SK-N-SH (cell line): ENCODE data around the gene SMC2. TPM values are rescaled to one million over a fixed set of nuclear protein-coding genes. Genes with fewer than 3 reads are reported as not detected.

Experiments
- CTCF ChIA-PET: fragments of 300-600, 350-600 bp; formaldehyde crosslinking; extraction: SDS; loops from one replicate; lab custom pipeline; 2021; lab: Yijun Ruan, JAX
- POLR2A ChIA-PET: fragments of 350-600 bp; sonication (Branson Sonifier 250); formaldehyde crosslinking; extraction: SDS; loops from one replicate; lab custom pipeline; 2020; ENCODE audit warnings: antibody characterized with exemption, inconsistent platforms; lab: Yijun Ruan, JAX
- DNase-seq: peaks from one replicate; pipeline ENCODE4 v3.0.0; 2012
- H2AFZ ChIP-seq: fragments of 200-600 bp; sonication (generic); 2 replicates; pipeline ENCODE4 v1.8.1; 2016; ENCODE audit warnings: antibody characterized with exemption, mild to moderate bottlenecking, low read depth
- H3F3A ChIP-seq: fragments of 200-600 bp; sonication (generic); replicated peaks from 2 replicates; pipeline ENCODE3; 2016; ENCODE audit warnings: antibody characterized with exemption, mild to moderate bottlenecking; ENCODE audit not compliant: insufficient read depth
- H3K27ac ChIP-seq, 2 experiments: fragments of 200-500 bp in 1 of 2; fragments of 200-600 bp in 1 of 2; sonication (Bioruptor generic) in 1 of 2; sonication (generic), shearing (Covaris generic) in 1 of 2; 2 replicates each; pipeline versions ENCODE4 v1.5.1 to v1.6.1; 2014 to 2016; ENCODE audit warnings: low read depth in 2 of 2, inconsistent platforms in 1 of 2, low read length in 1 of 2, mild to moderate bottlenecking in 1 of 2, mixed read lengths in 1 of 2
- H3K27me3 ChIP-seq: fragments of 200-600 bp; sonication (generic), shearing (Covaris generic); 2 replicates; pipeline ENCODE4 v1.6.1; 2016; ENCODE audit warnings: mixed run types; ENCODE audit not compliant: insufficient read depth
- H3K36me3 ChIP-seq, 2 experiments: fragments of 200-500 bp in 1 of 2; fragments of 200-600 bp in 1 of 2; sonication (Bioruptor generic) in 1 of 2; sonication (generic) in 1 of 2; replicated peaks in 1 of 2; 2 replicates each; pipeline versions ENCODE3 to v1.5.1; 2014 to 2016; ENCODE audit warnings: low read length in 1 of 2, mild to moderate bottlenecking in 1 of 2; ENCODE audit not compliant: insufficient read depth in 2 of 2, control insufficient read depth in 1 of 2
- H3K4me1 ChIP-seq, 2 experiments: fragments of 200-500 bp in 1 of 2; fragments of 200-600 bp in 1 of 2; sonication (Bioruptor generic) in 1 of 2; sonication (generic), shearing (Covaris generic) in 1 of 2; 2 replicates each; pipeline versions ENCODE4 v1.5.1 to v1.6.1; 2014 to 2016; ENCODE audit warnings: low read depth in 1 of 2, low read length in 1 of 2, mixed run types in 1 of 2; ENCODE audit not compliant: insufficient read depth in 2 of 2, control insufficient read depth in 1 of 2
- H3K4me2 ChIP-seq: fragments of 200-600 bp; sonication (generic), shearing (Covaris generic); 2 replicates; pipeline ENCODE4 v1.6.1; 2017; ENCODE audit warnings: mixed run types
- H3K4me3 ChIP-seq, 2 experiments: fragments of 200-500 bp in 1 of 2; fragments of 200-600 bp in 1 of 2; sonication (Bioruptor generic) in 1 of 2; sonication (generic), shearing (Covaris generic) in 1 of 2; 2 replicates each; pipeline versions ENCODE4 v1.5.1 to v1.8.1; 2014 to 2016; ENCODE audit warnings: low read depth in 2 of 2, inconsistent platforms in 1 of 2, low read length in 1 of 2, mild to moderate bottlenecking in 1 of 2, mixed read lengths in 1 of 2, moderate library complexity in 1 of 2
- H3K79me2 ChIP-seq: fragments of 200-600 bp; sonication (generic); 2 replicates; pipeline ENCODE4 v1.8.1; 2017; ENCODE audit warnings: mild to moderate bottlenecking; ENCODE audit not compliant: insufficient read depth
- H3K9ac ChIP-seq: fragments of 200-600 bp; sonication (generic); 2 replicates; pipeline ENCODE4 v1.6.1; 2017; ENCODE audit warnings: mixed run types
- H3K9me2 ChIP-seq: fragments of 200-600 bp; sonication (generic); 2 replicates; pipeline ENCODE4 v1.6.1; 2017; ENCODE audit warnings: mixed run types
- H3K9me3 ChIP-seq: fragments of 200-600 bp; sonication (generic); 2 replicates; pipeline ENCODE4 v1.6.1; 2017; ENCODE audit warnings: mixed run types, mild to moderate bottlenecking, moderate library complexity
- H4K20me1 ChIP-seq: fragments of 200-600 bp; sonication (generic); 2 replicates; pipeline ENCODE4 v1.6.1; 2017; ENCODE audit warnings: mild to moderate bottlenecking, mixed run types; ENCODE audit not compliant: insufficient read depth
- CHD2 ChIP-seq: fragments of 150-350 bp; IDR thresholded peaks from 2 replicates; pipeline ENCODE4 v1.6.1; 2018; ENCODE audit warnings: low read length; ENCODE audit not compliant: partially characterized antibody
- EP300 ChIP-seq, 2 experiments: IDR thresholded peaks; 2 replicates each; pipeline versions ENCODE4 v1.4.0 to v1.6.1; 2012; ENCODE audit warnings: borderline replicate concordance in 1 of 2, low read depth in 1 of 2, low read length in 1 of 2
- EZH2phosphoT487 ChIP-seq: fragments of 200-600 bp; sonication (generic); IDR thresholded peaks from 2 replicates; pipeline ENCODE4 v1.6.1; 2017; ENCODE audit warnings: low read depth, mixed run types, mild to moderate bottlenecking, antibody characterized with exemption, moderate library complexity, borderline replicate concordance
- MEF2A ChIP-seq: IDR thresholded peaks from 2 replicates; pipeline ENCODE4 v1.4.0; 2012; ENCODE audit warnings: low read depth, borderline replicate concordance
- MXI1 ChIP-seq: IDR thresholded peaks from 2 replicates; pipeline ENCODE4 v1.6.1; 2012; ENCODE audit warnings: mild to moderate bottlenecking, low read depth, low read length, improper control_type of control experiment
- NFIC ChIP-seq: IDR thresholded peaks from 2 replicates; pipeline ENCODE4 v1.4.0; 2012; ENCODE audit warnings: borderline replicate concordance
- NRF1 ChIP-seq: IDR thresholded peaks from 2 replicates; pipeline ENCODE4 v1.6.1; 2012; ENCODE audit warnings: low read depth, mild to moderate bottlenecking, low read length
- RAD21 ChIP-seq: IDR thresholded peaks from 2 replicates; pipeline ENCODE4 v1.6.1; 2012; ENCODE audit warnings: mild to moderate bottlenecking, low read length
- RFX5 ChIP-seq: IDR thresholded peaks from 2 replicates; pipeline ENCODE4 v1.6.1; 2012; ENCODE audit warnings: mild to moderate bottlenecking, improper control_type of control experiment, low read length
- SMC3 ChIP-seq: IDR thresholded peaks from 2 replicates; pipeline ENCODE4 v1.6.1; 2012; ENCODE audit warnings: low read depth, low read length, improper control_type of control experiment
- TAF1 ChIP-seq: IDR thresholded peaks from 2 replicates; pipeline ENCODE4 v1.6.1; 2012; ENCODE audit warnings: low read depth, mild to moderate bottlenecking, low read length, moderate library complexity, borderline replicate concordance
- TCF12 ChIP-seq: IDR thresholded peaks from 2 replicates; pipeline ENCODE4 v1.4.0; 2012
- ZBTB33 ChIP-seq: IDR thresholded peaks from 2 replicates; pipeline ENCODE4 v1.4.0; 2012; ENCODE audit warnings: low read depth, borderline replicate concordance
- WGBS: methylation state at CpG from one replicate; pipeline ENCODE4 v1.1.6; 2017; ENCODE audit warnings: low lambda C conversion rate; 5-methylcytosine and 5-hydroxymethylcytosine counted together
- polyA plus RNA-seq, 3 experiments: library from polyadenylated mRNA; depleted of rRNA; stranded (reverse); fragments of >200 nt; gene quantifications; 2 replicates each; pipeline ENCODE4 v1.2.3, GENCODE V29; 2012
- TF ChIP-seq, protein P1 (sequence below): IDR thresholded peaks from 2 replicates; pipeline ENCODE4 v1.4.0; 2012; ENCODE audit warnings: low read depth, borderline replicate concordance

The SMC2 gene
- polyA plus RNA-seq, 1 of the 3 experiments (the other 2 are of a cell fraction) = 3.7 TPM

- CTCF ChIA-PET = no interaction called here
- no peak overlapping the region for H2AFZ ChIP-seq
- TF ChIP-seq SMC3 = no peak
- no peak for TF ChIP-seq MEF2A
- TF ChIP-seq, protein P1, sequence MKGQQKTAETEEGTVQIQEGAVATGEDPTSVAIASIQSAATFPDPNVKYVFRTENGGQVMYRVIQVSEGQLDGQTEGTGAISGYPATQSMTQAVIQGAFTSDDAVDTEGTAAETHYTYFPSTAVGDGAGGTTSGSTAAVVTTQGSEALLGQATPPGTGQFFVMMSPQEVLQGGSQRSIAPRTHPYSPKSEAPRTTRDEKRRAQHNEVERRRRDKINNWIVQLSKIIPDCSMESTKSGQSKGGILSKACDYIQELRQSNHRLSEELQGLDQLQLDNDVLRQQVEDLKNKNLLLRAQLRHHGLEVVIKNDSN = no peak
- TF ChIP-seq CHD2 = no peak
- no peak for TF ChIP-seq MXI1
- no peak for TF ChIP-seq EZH2phosphoT487
- no peak for TF ChIP-seq ZBTB33
- TF ChIP-seq EP300 (IDR thresholded peaks at IDR 0.05; ENCODE audit: borderline replicate concordance in 1 of 2, low read depth in 1 of 2, low read length in 1 of 2) = no peak
- TF ChIP-seq NRF1 = no peak
Measured at GRCh38 chr9:104073098-104073769, 20.9 kb upstream of the SMC2 start.

DNA sequence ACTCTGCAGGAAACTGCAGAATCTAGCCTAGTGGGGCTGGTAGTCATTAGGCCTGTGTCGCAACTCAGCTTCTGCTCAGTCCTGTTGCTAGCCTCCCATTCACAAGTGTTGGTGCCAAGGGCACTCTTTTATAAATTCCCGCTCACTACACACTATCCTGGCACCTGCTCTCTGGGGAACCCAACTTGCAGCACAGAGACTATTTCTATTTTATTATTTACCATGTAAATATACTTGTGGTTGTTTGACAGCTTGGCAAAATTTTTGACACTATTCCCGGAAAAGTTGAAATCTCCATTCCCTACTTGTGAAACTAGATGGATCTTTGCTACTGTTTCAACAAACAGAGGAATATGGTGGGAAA is 20.4 kb upstream of the SMC2 start:
- Histone ChIP-seq H3K9me3 (no peaks in the 10 kb centered on the region), H3K9ac (no peak overlapping the region), H4K20me1 (no peaks in the 10 kb centered on the region), H3K36me3 (no peaks in the 10 kb centered on the region), H3K4me1 (peaks cover 0 to 5% of the 10 kb centered on the region in 2 experiments; a peak in 2 of 4 replicates), H2AFZ (no peak overlapping the region), H3K27ac (no peak overlapping the region), H3K79me2 (no peaks in the 10 kb centered on the region), H3F3A (peaks cover 7% of the 10 kb centered on the region), H3K4me3 (no peak overlapping the region), H3K9me2 (no peaks in the 10 kb centered on the region), H3K27me3 (no peaks in the 10 kb centered on the region), H3K4me2 (no peak overlapping the region)
- TF ChIP-seq NRF1 = no peak
- no peak for TF ChIP-seq TCF12
- TF ChIP-seq RAD21 = no peak
- no peak for TF ChIP-seq SMC3
- TF ChIP-seq RFX5 = no peak
- TF ChIP-seq ZBTB33 = no peak
- no peak for TF ChIP-seq MEF2A
- TF ChIP-seq TAF1 = no peak
- TF ChIP-seq NFIC = no peak
- ChIA-PET CTCF (no interaction called here), POLR2A (no interaction called here)
- no peak for DNase-seq
- WGBS = 90% methylated on average over 3 of the region's 3 CpGs

More at GRCh38 chr9:104073098-104073769, 20.9 kb upstream of the SMC2 start:
- Histone ChIP-seq H3K79me2 (no peaks in the 10 kb centered on the region), H3K27me3 (no peaks in the 10 kb centered on the region), H3K27ac (no peak overlapping the region), H3F3A (peaks cover 7% of the 10 kb centered on the region), H4K20me1 (no peaks in the 10 kb centered on the region), H3K4me2 (no peak overlapping the region), H3K9me2 (no peaks in the 10 kb centered on the region), H3K4me1 (peaks cover 0 to 5% of the 10 kb centered on the region in 2 experiments; a peak in 2 of 4 replicates), H3K9me3 (no peaks in the 10 kb centered on the region), H3K4me3 (no peak overlapping the region), H3K36me3 (no peaks in the 10 kb centered on the region), H3K9ac (no peak overlapping the region)
- POLR2A ChIA-PET = no interaction called here
- no peak for DNase-seq
- 48% methylated on average over 3 of the region's 3 CpGs for WGBS
